ENCODE measurements around the gene MGAM2.

DNA sequence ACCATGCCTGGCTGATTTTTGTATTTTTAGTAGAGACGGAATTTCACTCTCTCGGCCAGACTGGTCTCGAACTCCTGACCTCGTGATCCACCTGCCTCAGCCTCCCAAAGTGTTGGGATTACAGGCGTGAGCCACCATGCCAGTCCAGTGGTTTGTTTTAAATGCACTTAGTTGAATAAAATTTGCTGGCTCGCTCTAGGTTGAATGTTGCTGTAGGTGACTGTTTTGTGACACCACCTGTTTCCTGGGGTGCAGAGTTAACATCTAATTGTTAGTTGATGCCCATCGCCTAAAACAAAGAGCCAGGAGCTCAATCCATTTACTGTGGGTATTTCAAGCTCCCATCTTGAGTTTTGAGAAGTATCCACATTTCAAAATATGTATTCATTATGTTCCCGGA lies 31.2 kb downstream of the MGAM2 start:
- TF ChIP-seq, protein P1, sequence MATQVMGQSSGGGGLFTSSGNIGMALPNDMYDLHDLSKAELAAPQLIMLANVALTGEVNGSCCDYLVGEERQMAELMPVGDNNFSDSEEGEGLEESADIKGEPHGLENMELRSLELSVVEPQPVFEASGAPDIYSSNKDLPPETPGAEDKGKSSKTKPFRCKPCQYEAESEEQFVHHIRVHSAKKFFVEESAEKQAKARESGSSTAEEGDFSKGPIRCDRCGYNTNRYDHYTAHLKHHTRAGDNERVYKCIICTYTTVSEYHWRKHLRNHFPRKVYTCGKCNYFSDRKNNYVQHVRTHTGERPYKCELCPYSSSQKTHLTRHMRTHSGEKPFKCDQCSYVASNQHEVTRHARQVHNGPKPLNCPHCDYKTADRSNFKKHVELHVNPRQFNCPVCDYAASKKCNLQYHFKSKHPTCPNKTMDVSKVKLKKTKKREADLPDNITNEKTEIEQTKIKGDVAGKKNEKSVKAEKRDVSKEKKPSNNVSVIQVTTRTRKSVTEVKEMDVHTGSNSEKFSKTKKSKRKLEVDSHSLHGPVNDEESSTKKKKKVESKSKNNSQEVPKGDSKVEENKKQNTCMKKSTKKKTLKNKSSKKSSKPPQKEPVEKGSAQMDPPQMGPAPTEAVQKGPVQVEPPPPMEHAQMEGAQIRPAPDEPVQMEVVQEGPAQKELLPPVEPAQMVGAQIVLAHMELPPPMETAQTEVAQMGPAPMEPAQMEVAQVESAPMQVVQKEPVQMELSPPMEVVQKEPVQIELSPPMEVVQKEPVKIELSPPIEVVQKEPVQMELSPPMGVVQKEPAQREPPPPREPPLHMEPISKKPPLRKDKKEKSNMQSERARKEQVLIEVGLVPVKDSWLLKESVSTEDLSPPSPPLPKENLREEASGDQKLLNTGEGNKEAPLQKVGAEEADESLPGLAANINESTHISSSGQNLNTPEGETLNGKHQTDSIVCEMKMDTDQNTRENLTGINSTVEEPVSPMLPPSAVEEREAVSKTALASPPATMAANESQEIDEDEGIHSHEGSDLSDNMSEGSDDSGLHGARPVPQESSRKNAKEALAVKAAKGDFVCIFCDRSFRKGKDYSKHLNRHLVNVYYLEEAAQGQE (IDR thresholded peaks at IDR 0.05; ENCODE audit: unreplicated experiment) = no peak
- TF ChIP-seq, protein P2, sequence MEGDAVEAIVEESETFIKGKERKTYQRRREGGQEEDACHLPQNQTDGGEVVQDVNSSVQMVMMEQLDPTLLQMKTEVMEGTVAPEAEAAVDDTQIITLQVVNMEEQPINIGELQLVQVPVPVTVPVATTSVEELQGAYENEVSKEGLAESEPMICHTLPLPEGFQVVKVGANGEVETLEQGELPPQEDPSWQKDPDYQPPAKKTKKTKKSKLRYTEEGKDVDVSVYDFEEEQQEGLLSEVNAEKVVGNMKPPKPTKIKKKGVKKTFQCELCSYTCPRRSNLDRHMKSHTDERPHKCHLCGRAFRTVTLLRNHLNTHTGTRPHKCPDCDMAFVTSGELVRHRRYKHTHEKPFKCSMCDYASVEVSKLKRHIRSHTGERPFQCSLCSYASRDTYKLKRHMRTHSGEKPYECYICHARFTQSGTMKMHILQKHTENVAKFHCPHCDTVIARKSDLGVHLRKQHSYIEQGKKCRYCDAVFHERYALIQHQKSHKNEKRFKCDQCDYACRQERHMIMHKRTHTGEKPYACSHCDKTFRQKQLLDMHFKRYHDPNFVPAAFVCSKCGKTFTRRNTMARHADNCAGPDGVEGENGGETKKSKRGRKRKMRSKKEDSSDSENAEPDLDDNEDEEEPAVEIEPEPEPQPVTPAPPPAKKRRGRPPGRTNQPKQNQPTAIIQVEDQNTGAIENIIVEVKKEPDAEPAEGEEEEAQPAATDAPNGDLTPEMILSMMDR (conservative IDR thresholded peaks at IDR 0.05; ENCODE audit: low read depth in 2 of 2) = no peak
- TF ChIP-seq EZH2phosphoT487 (IDR thresholded peaks at IDR 0.05; ENCODE audit: unreplicated experiment) = no peak
- no peak for TF ChIP-seq EZH2 (IDR thresholded peaks at IDR 0.05; ENCODE audit: low read depth, unreplicated experiment)
